Measurements from ENCODE around the gene RAB26. TPM values are rescaled to one million over a fixed set of nuclear protein-coding genes. Genes with fewer than 3 reads are reported as not detected.
A peak's percentile ranks its signal among the peaks of the same experiment; 100 is the strongest.
"Not testable (repeated sequence)": the region's sequence is repeated elsewhere in the genome, so short reads cannot be mapped to it uniquely, and the experiment has no call there.

RAB26 gene
- total RNA-seq (2022) (0.81 and 1.0 TPM in 2 replicates), Bru-seq, nascent RNA (percentile 7 among the genes with signal in this experiment), BruChase-seq, experiment 1, labeled RNA remaining after a 6-hour chase (not detected), BruChase-seq, experiment 2, labeled RNA remaining after a 2-hour chase (percentile 19 among the genes with signal in this experiment)
- long read RNA-seq, partial matches to known transcripts = 0 of 53 reads
- long read RNA-seq, other reads (novel, unspliced or antisense) = 52 of 53 reads

GRCh38 chr16:2147981-2148671 is at the start of gene RAB26:
Gene RAB26 (plus strand): TSS chr16:2148625. CDS start chr16:2148784, 159 bp downstream.
- H3K4me1 Mint-ChIP-seq (ENCODE audit: insufficient read depth, unreplicated experiment) = peaks cover 8% of the 10 kb centered on the region
- peaks cover 44% of the 10 kb centered on the region for H3K36me3 Mint-ChIP-seq (ENCODE audit: insufficient read depth, unreplicated experiment)
- CTCF ChIA-PET = interaction anchor here (0.5 to 1.5 kb wide), 3 partner anchors 27 to 177 kb away, joined by 3 to 6 read pairs (median 3); no protein-coding TSS in a partner anchor
- peak; percentile 91 for DNase-seq (ENCODE audit: unreplicated experiment)
- no TSS peak for BruUV-seq (replicated peaks)
- intact Hi-C loops (cut with micrococcal nuclease) = no loop called here
- H3K27me3 Mint-ChIP-seq (ENCODE audit: insufficient read depth, unreplicated experiment) = no peaks in the 10 kb centered on the region
- H3K9me3 Mint-ChIP-seq (ENCODE audit: unreplicated experiment) = no peaks in the 10 kb centered on the region
- POLR2A ChIA-PET = interaction anchor here (0.7 to 3.5 kb wide), 11 partner anchors 8 to 183 kb away, joined by 3 to 17 read pairs (median 5); partner anchors contain the start of genes E4F1, ECI1, NTHL1 and PGP
- no peak within 1 kb of the TSS for H3K27ac Mint-ChIP-seq (ENCODE audit: low read depth, unreplicated experiment)
- peak within 1 kb of the TSS; percentile 59 for H3K4me3 Mint-ChIP-seq (ENCODE audit: unreplicated experiment)
- no peak for TF ChIP-seq CTCF (IDR thresholded peaks at IDR 0.05; ENCODE audit: unreplicated experiment)

- H3K27me3 Mint-ChIP-seq (ENCODE audit: insufficient read depth, unreplicated experiment); H3K27ac Mint-ChIP-seq (ENCODE audit: low read depth, unreplicated experiment); intact Hi-C loops (cut with micrococcal nuclease); POLR2A ChIA-PET; H3K4me3 Mint-ChIP-seq (ENCODE audit: unreplicated experiment); DNase-seq (ENCODE audit: unreplicated experiment); BruUV-seq (replicated peaks); H3K4me1 Mint-ChIP-seq (ENCODE audit: insufficient read depth, unreplicated experiment); H3K9me3 Mint-ChIP-seq (ENCODE audit: unreplicated experiment): not testable (repeated sequence)
- CTCF ChIA-PET = interaction anchor here (0.6 to 0.7 kb wide), 2 partner anchors 243 to 269 kb away, joined by 3 read pairs; no protein-coding TSS in a partner anchor
- peaks cover 45% of the 10 kb centered on the region for H3K36me3 Mint-ChIP-seq (ENCODE audit: insufficient read depth, unreplicated experiment)
Measured at GRCh38 chr16:2101581-2101980, 46.8 kb upstream of the RAB26 start.

GRCh38 chr16:2102471-2102870 is 46.0 kb upstream of the RAB26 start:
- intact Hi-C loops (cut with micrococcal nuclease) = no loop called here
- BruUV-seq (replicated peaks) = no TSS peak
- Mint-ChIP-seq H3K4me3 (ENCODE audit: unreplicated experiment) (no peak overlapping the region), H3K27me3 (ENCODE audit: insufficient read depth, unreplicated experiment) (no peaks in the 10 kb centered on the region), H3K36me3 (ENCODE audit: insufficient read depth, unreplicated experiment) (peaks cover 39% of the 10 kb centered on the region), H3K4me1 (ENCODE audit: insufficient read depth, unreplicated experiment) (no peaks in the 10 kb centered on the region), H3K9me3 (ENCODE audit: unreplicated experiment) (no peaks in the 10 kb centered on the region), H3K27ac (ENCODE audit: low read depth, unreplicated experiment) (no peak overlapping the region)
- ChIA-PET CTCF (no interaction called here), POLR2A (no interaction called here)
- DNase-seq (ENCODE audit: unreplicated experiment) = no peak
- TF ChIP-seq CTCF (IDR thresholded peaks at IDR 0.05; ENCODE audit: unreplicated experiment) = no peak

GRCh38 chr16:2104464-2104863 is 44.0 kb upstream of the RAB26 start:
- H3K27ac Mint-ChIP-seq (ENCODE audit: low read depth, unreplicated experiment); BruUV-seq (replicated peaks); POLR2A ChIA-PET; H3K4me3 Mint-ChIP-seq (ENCODE audit: unreplicated experiment); H3K9me3 Mint-ChIP-seq (ENCODE audit: unreplicated experiment); H3K27me3 Mint-ChIP-seq (ENCODE audit: insufficient read depth, unreplicated experiment); CTCF ChIA-PET; H3K4me1 Mint-ChIP-seq (ENCODE audit: insufficient read depth, unreplicated experiment); intact Hi-C loops (cut with micrococcal nuclease); DNase-seq (ENCODE audit: unreplicated experiment): not testable (repeated sequence)
- peaks cover 28% of the 10 kb centered on the region for H3K36me3 Mint-ChIP-seq (ENCODE audit: insufficient read depth, unreplicated experiment)

GRCh38 chr16:2105291-2105690 is 43.1 kb upstream of the RAB26 start:
- H3K4me1 Mint-ChIP-seq (ENCODE audit: insufficient read depth, unreplicated experiment); BruUV-seq (replicated peaks); DNase-seq (ENCODE audit: unreplicated experiment); CTCF ChIA-PET; H3K9me3 Mint-ChIP-seq (ENCODE audit: unreplicated experiment); H3K27ac Mint-ChIP-seq (ENCODE audit: low read depth, unreplicated experiment); intact Hi-C loops (cut with micrococcal nuclease); H3K4me3 Mint-ChIP-seq (ENCODE audit: unreplicated experiment); POLR2A ChIA-PET; H3K27me3 Mint-ChIP-seq (ENCODE audit: insufficient read depth, unreplicated experiment): not testable (repeated sequence)
- peaks cover 23% of the 10 kb centered on the region for H3K36me3 Mint-ChIP-seq (ENCODE audit: insufficient read depth, unreplicated experiment)

GRCh38 chr16:2105769-2106168 is 42.7 kb upstream of the RAB26 start:
- not testable (repeated sequence) for H3K9me3 Mint-ChIP-seq (ENCODE audit: unreplicated experiment); BruUV-seq (replicated peaks)

GRCh38 chr16:2106211-2106610 is 42.2 kb upstream of the RAB26 start:
- BruUV-seq (replicated peaks); POLR2A ChIA-PET; H3K27ac Mint-ChIP-seq (ENCODE audit: low read depth, unreplicated experiment); H3K9me3 Mint-ChIP-seq (ENCODE audit: unreplicated experiment); intact Hi-C loops (cut with micrococcal nuclease); H3K4me3 Mint-ChIP-seq (ENCODE audit: unreplicated experiment); H3K27me3 Mint-ChIP-seq (ENCODE audit: insufficient read depth, unreplicated experiment); CTCF ChIA-PET; DNase-seq (ENCODE audit: unreplicated experiment); H3K4me1 Mint-ChIP-seq (ENCODE audit: insufficient read depth, unreplicated experiment): not testable (repeated sequence)
- H3K36me3 Mint-ChIP-seq (ENCODE audit: insufficient read depth, unreplicated experiment) = peaks cover 21% of the 10 kb centered on the region

More at GRCh38 chr16:2105769-2106168, 42.7 kb upstream of the RAB26 start:
- H3K4me3 Mint-ChIP-seq (ENCODE audit: unreplicated experiment); H3K4me1 Mint-ChIP-seq (ENCODE audit: insufficient read depth, unreplicated experiment); intact Hi-C loops (cut with micrococcal nuclease); POLR2A ChIA-PET; DNase-seq (ENCODE audit: unreplicated experiment); H3K27me3 Mint-ChIP-seq (ENCODE audit: insufficient read depth, unreplicated experiment); H3K27ac Mint-ChIP-seq (ENCODE audit: low read depth, unreplicated experiment); CTCF ChIA-PET: not testable (repeated sequence)
- H3K36me3 Mint-ChIP-seq (ENCODE audit: insufficient read depth, unreplicated experiment) = peaks cover 20% of the 10 kb centered on the region

Data from MCF 10A (cell line).